Sigmoid colon (tissue), 4 donors: Measurements from ENCODE around the gene FCN1.

ENCODE experiments used
- CTCF ChIP-seq, 4 experiments: fragments of 450-650 bp in 3 of 4; fragments of 200-600 bp in 1 of 4; IDR thresholded peaks; one replicate each; pipeline ENCODE4 v1.5.1; 2016 to 2019; ENCODE audit warnings: antibody characterized with exemption in 4 of 4, mild to moderate bottlenecking in 3 of 4, moderate library complexity in 2 of 4
- POLR2A ChIP-seq, 2 donors: fragments of 450-650 bp; IDR thresholded peaks; one replicate each; pipeline ENCODE4 v1.6.1; 2016; ENCODE audit warnings: antibody characterized with exemption in 2 of 2, mild to moderate bottlenecking in 2 of 2, moderate library complexity in 2 of 2
- POLR2AphosphoS5 ChIP-seq, 4 donors: sonication (generic); formaldehyde crosslinking; IDR thresholded peaks; one replicate each; pipeline ENCODE4 v1.6.1; 2017; ENCODE audit warnings: antibody characterized with exemption in 4 of 4

GRCh38 chr9:134937566-134938345 lies 20.0 kb upstream of the FCN1 start:
- TF ChIP-seq CTCF (IDR thresholded peaks at IDR 0.05) (no peak), POLR2A (IDR thresholded peaks at IDR 0.05) (no peak), POLR2AphosphoS5 (IDR thresholded peaks at IDR 0.05) (no peak)
